ENCODE results near the gene LSAMP.

LSAMP gene

DNA sequence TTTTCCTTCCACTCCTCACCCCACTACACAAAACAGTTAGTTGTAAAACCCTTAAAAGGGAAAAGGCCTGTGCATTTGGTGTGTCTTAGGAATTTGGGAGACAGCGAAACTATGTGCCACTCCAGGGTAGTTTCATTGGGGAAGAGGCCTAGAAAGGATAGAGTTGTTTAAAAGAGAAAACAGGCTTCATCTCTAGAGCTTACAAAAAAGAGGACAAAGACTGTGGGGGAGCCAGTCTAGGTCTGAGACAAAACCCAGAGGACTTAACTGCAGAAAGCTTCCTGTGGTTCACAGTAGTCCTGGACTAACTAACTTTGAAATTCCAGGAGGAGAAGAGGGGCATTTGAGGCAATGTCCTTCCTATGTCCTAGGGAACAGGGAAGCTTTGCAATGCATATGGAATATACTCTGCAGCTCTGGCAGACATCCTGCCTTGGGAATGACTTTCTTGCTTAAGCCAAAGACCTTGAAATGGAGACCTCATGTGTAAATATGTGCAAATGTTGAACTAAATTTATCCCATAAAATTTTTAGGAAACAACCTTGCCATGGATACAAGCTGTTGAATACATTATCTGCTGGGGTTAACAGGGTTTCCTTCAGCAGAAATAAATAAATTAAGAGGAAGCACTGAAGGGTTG lies 159.4 kb downstream of the LSAMP start:
- DNase-seq, result no peak

DNA sequence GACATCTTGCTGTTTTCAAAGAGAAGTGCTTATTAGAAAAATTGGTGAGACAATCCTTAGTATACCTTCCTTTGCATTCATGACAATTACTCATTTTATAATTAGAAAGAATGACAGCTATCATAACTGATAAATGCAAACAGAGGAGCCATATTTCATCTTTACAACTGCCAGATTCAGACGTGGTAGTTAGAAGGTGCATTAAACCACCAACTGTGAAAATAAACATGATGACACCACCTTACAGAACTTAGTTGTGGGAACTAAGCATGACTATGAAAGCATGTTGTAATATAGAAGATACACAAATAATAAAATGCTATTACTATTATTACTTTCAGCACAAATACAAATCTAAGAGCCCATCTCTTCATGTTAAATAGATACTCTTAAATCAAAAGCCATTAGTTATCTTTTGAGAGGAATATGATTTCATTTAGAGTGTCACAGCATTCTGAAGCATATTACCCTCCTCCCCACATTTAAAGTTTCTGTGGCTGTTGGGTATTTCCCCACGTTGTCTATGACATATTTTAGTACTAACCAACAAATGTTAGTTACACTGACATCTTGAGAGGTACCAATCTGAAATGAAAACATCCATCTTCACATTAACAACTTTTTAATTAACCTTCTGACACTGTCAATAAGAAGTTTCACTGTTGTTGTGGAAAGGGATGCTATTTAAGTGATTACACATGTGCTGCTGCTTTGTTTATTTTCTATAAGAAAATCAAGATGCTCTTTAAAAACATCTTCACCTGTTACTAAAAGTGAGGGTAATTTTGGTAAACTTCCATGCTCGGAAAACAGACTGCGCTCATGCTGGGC lies 163.8 kb downstream of the LSAMP start:
- DNase-seq, result no peak

DNA sequence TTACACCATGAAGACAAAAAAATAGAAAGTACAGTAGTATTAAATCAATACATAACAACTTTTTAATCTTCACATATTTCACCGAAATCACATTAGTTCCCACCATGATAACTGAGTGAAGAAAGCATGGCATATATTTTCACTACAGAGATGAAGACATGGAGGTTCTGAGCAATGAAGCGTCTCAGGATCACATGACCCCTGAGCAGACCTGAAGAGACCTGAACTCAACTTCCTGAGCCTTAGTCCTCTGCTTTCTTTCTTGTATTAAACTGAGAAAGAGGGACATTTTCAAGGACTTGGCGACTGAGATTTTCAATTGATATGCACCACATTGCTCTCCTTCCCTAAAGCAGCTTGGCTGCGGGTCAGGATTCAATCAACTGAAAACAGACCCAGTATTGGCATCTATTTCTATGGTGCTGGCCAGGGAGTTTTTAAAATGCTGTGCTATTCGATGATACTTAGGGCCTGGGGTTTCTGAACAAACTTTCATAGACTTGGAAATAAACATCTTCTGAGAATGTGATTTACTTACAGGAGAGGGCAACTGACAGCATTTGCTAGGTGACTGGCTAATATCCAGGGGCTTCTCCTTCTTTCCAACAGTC lies 165.1 kb downstream of the LSAMP start:
- DNase-seq, result no peak

DNA sequence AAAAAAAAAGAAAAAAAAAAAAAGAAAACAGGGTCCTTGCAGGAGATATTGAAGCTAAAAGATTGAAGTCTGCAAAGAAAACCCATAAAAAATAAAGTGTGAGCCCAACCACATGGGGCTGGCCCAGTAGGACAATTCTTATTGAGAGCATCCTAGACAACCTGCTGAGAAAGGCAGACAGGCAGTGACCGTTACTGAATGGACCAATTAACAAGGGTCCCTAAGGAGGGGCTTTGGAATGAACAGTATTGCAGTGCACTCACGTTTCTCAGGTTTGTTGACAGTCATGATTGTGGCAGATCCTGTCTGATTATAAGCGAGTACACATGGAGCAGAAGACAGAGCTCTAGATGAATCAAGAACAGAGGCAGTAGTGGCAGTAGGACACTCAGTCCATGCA lies 168.6 kb downstream of the LSAMP start:
- DNase-seq, result no peak

DNA sequence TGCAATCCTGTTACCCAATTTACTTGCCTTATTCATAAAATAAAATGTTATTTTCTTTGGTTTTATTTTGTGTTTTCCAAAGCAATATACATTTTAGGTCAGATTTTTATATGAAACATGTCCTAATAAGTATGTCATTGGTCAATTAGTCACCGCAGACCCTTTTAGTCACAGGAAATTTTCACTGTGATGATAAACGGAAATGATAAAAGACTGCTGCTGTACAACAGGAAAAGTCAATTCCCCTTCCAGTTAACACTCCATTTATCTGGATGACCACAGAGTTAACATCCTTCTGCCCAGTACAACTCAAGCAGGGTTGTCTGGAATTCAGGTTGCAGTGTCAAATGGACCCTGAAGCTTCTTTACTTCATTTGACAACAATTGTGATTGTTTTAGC lies 175.2 kb downstream of the LSAMP start:
- no peak for DNase-seq

DNA sequence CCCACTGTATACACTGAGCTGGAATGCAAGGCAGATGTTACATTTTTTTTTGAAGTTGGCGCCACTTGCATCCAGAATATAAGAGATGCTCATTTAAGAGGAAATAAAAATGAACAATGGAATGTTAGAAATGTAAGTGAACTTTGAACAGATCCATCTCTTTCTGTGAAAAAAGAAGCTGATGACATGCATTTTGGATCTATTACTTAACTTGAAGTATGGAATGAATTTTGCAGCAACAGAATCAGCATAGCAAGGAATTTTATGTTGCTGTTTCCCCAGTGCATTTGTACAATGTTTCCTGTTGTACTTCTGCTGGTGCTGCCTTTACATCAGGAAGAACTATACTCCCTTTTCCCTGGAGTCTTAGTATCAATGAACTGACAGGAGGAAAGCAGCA lies 178.2 kb downstream of the LSAMP start:
- DNase-seq, result no peak

DNA sequence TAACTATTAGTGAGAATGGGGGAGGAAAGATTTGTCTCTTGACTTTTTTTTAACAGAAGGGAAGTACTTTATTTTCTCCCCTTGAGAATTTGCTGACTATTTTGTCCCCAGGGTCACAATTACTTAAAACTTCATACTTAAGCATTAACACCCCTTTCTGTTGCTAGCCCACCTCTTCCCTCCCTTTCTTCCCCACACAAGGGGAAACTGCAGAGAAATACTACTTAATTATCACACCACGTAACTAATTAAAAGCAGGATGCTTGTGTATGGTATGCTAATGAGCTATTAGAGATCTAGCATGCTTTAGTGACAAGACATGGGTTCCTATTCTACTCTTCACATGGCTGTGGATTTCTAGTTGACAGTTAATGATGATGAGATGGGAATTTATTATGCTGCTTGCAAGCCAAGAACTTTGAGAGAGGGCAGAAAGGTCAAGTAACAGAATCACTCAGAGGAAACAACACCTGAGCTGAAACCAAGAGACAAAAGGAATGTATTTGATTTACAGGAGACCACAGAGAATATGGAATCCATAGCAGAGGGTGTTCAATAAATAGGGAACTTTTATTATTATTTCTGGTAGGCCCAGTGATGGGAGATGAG lies 179.2 kb downstream of the LSAMP start:
- no peak for DNase-seq

DNA sequence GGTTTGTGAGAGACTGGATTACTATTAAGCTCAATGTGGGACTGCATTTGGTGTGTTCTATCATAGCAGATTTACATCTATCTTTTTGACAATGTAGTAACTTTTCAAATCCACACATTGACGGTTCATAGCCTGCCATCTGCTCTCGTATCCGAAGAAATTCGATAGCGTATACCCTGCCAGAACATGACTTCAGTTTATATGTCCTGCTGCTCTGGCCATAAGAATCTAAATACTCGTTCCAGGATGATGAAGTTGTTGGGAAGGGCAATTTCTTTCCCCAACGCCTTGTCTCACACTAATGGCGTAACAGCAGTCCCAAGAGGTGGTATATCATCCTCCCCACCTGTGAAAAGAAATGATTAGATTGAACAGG lies 180.0 kb downstream of the LSAMP start:
- DNase-seq, result no peak

DNA sequence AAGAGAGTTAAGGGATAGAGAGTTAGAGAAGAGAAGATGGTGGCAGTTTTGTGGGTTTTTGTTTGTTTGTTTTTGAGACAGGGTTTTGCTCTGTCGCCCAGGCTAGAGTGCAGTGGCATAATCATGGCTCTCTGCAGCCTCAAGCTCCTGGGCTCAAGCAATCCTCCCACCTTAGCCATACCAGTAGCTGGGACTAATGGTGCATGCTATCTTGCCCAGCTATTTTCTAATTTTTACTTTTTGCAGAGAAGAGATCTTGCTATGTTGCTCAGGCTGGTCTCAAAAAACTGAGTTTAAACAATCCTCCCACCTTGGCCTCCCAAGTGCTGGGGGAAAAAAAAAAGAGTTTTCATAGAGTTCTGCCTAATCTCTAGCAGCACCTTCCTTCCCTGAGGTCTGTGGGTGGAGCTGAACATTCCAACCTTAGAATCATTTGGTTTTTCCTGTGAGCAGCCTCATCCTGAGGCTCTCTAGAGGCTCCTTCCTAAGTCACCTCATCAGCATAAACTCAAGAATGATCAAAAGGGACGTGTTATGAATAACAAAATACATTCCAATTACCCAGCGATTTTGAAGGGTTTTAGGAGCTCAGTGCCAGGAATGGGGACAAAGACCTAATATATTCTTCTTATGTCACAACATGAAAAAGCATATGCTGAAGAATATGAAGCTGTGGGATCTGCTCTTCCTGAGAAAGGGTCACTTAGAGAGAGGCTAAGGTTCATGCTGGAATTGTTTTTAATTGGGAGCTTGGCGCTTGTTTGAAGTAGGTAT lies 180.6 kb downstream of the LSAMP start:
- no peak for DNase-seq

DNA sequence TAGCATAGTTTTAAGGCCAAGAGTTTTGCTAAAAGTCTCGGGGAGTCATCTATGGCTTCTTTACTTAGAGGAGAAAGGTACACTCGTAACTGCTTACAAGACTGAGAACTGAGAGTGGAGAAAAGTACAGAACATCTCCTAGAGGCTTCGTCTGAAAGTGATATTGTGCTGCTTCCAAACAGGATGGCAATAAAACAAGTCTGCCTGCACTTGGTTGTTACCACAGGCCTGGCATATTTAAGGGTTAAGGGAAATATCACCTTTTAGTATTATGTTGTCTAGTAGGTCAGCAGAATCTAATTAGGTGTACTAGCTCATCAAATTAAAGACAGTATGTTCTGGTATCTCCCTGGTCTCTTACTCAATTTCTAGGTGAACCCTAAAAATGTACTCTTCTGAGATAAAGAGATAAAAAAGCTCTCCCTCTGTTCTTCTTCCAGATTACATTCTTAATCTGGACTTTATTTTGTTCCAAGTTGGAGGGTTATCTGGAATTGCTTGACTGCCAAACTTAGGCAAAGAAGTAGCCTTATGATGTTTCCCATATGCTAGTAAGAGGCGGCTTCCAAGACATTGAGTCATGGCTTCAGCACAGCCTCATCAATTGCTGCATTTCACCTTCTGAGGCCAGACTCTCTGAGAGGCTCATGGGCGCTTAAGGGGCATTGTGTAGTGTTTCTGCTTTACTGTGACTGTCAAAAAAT lies 181.3 kb downstream of the LSAMP start:
- no peak for DNase-seq

DNA sequence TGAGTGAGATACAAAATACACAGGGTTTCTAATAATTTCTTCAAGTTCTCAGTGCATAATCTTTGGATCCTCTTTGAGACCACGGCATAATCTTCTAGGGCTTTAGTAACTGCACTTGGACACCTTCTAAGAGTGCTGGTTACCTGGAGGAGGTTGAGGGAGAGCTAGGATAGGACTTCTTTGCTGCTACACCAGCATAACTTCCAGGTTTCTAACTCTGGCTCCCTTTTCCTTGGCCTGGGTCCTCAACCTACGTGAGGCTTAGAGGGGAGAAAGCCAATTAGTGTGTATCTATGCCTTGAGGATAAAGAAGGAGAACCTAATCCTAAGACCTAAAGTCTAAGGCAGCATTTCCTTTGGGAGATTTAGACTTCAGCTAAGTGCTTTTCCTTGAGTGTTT lies 184.8 kb downstream of the LSAMP start:
- DNase-seq, result no peak

DNA sequence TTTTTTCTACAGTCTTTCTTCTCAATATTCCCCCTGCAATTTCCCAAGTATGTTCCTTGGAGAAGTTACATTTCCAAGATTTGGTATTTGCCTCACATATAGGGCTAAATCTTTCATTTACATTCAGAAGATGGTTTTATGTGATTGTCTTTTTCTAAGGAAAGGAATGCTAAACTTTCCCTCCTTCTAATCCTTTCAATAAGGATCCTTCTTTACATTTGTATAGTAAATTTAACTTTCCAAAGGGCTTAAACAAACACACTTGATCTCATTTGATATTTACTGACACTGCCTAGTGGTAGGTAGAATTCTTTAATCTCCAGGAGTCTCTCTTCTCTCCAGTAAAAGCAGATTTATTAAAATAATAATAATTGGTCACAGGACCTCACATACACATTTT lies 185.3 kb downstream of the LSAMP start:
- no peak for DNase-seq

DNA sequence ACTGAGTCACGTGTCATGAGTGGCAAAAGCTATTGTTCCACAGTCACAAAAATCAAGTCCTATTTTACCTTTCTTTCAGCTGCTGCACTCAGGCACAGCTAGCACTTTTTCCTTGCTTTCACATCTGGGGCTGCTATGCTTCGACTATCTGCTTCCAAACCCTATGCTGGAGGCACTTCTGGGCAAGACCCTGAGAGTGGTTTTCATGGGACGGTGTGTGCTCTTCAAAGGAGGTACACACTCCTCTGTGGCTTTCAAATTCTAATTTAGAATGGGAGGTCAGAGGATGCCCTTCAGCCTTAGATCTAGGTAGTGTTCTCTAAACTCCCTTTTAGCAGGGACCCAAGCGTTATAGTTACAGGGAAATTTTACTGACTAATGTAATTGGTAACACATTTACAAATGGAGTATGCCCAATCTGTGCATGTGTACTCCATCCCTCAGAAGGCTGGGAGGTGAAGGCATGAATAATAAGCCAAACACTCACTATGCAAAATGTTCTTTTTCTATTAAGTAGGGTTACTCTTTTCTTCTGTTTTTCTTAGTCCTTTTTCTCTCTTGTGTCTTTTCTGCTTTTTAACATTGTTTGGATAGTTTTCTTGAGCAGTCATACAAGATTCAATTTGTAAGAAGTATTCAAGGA lies 188.3 kb downstream of the LSAMP start:
- DNase-seq, result no peak

DNA sequence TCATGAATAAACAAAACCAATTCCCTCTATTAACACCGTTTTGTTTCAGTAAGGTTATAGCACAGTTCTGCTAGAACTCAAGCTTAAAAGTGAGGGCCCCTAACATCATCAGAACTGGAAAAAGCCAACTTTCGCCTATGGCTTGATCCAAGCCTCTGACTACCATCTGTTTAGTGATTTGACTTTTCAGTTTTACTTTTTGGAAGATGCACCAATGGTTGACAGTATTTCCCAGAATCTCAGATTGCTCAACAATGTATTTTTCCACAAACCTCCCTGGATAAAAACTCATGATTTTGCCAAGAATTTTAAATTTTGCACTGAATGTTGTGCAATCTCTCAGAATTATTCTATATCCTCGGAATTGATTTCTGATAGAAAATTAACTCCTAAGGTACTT lies 190.7 kb downstream of the LSAMP start:
- DNase-seq, result no peak

DNA sequence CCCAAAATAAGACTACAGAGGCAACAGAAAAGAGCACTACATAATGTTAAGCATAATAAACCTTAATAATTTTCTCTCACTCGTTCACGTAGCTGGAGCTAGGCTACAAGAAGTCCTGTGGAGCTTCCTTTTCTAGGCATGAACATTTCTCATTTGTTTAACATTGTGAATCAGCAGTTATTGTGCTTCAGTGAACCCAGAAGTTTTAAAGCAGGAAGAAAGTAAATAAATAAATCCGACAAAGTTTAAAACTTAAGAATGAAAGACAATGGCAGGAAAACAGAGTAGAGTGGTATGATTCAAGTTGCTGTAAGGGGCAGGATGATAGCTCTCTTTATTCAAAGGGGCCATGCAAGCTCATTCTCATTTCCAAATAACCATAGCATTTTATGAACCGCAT lies 191.8 kb downstream of the LSAMP start:
- DNase-seq, result no peak

DNA sequence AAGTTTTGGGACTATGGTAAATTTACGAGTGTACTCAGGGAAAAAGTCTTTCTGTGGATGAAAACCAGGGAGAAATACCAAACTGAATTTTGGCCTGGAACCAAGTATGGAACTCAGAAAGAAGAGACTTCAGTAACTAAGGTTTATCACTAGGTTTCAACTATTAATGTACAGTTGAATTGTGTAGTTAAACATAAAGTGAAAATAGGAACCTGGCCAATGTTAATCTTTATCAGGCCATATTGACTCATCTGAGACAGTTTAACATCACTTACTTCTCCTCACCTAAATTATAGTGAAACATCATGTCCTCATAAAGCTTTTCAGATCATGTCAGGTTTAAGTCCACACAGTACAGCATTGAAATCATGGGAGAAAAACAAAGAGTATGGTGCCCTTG lies 197.7 kb downstream of the LSAMP start:
- DNase-seq, result no peak

DNA sequence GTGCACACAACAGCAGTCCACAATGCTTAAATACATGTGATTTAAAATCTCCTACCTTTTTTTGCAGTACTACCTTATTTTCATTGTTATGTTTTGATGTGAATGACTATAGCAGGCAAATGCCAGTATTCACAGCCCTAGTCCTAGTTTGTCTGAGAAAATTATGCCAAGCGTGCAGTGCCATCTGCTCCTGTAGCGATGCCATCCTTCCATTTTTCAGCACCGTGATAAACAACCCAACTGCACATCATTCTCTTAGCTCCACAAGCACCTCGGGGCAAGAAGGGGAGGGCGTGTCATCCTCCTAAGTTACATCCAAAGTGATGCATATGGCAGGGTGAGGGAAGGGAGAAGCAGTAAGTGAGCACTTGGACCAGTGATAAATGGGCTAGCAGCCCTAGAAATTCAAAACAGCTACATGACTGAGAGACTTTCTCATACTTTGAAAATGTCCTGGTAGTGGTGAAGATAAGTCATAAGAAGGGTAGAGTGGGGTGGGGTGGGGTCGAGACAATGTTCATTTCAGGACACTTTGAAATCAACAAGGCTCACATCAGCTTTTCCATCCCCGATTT lies 198.8 kb downstream of the LSAMP start:
- no peak for DNase-seq

DNA sequence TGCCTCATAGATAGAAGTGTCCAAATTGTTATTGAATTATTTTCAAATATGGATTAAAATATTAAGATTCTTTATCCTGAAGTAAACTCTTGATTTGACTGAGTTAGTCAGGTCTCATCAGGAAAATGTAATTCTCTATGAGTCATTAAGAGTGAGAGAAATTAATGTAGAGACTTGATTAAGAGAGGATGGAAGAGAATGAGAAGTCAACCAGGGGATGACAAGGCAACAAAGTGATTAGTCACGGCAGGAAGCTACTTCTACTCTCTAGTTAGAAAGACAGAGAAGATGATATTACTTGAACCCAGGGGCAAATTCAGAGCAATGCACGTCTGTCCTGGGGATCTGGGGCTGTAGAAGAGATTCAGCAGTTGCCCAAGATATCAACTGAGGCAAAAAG lies 202.5 kb downstream of the LSAMP start:
- no peak for DNase-seq

DNA sequence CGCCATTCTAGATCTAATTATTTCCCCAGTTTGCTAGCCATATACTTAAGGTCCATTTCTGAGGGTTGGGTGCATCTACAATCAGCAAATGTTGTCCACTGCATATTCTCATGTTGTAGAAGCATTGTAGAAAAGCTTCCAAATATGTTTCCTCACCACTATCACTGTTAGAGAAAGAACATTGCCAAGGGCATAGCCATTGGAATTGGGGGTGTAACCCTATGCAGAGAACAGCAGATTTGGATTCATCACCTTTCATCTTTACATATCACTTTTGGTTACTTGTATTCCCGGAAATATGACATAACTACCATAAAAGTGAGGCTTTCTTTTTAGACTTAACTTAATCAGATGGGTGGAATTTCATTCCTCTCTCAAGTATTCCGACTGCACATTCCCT lies 203.6 kb downstream of the LSAMP start:
- DNase-seq, result no peak

DNA sequence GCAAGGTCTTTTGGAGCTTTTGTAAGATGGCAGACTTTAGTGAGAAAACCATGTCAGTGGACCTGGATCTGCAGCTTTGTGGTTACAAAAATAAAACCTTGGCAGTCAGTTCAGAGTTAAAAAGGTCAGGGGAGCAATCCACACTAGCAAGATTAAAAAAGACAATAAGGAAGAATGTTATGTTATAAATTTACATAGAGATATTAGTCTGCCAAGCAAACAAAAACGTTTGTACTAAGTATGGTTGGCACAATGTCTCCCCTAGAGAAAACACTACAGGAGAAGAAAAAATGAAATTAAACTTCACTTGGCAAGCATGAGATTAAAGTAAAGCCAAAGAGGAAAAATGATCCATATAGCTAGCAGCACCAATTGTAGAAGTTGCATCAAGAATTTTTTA lies 205.0 kb downstream of the LSAMP start:
- DNase-seq, result no peak

DNA sequence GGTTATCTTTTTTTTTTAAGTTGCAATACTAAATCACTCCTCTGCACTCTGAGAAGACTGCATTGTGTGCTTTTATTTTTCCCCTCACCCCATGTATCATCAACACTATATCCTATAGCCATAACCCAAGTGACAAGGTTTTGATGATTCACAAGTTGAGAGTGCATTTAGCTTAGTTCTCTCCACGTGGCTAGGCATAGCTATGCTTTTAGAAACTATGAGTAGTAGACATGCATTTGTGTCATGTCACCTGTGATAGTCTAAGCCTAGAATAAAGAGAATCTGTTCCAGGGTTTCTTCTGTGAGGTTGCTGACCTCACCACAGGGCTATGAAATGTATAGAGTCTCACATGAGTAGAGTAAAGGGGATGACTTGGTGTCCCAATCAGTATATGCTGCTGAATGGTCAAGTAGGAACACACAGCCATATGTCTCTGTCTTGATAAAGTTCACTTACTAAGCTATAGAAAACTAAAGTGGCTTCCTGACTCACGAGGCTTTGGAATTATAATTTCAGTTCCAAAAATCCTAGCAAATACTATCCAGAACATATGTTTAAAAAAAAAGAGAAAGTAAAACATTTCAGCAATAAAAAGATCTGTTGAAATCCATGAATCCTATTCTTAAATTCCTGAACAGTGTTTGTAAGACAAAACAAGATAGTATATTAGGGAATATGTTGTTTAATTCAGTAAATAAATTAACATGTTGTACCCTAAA lies 206.3 kb downstream of the LSAMP start:
- no peak for DNase-seq
